HepG2 (cell line): ENCODE measurements around the gene ORMDL2. TPM values are rescaled to one million over a fixed set of nuclear protein-coding genes. Genes with fewer than 3 reads are reported as not detected.

Source experiments
- CENPX ChIP-seq: sonication (generic); formaldehyde crosslinking; IDR thresholded peaks from 2 replicates; pipeline ENCODE4 v1.9.0; 2021; ENCODE audit warnings: mild to moderate bottlenecking, missing genetic modification reagents, moderate library complexity
- FOXK2 ChIP-seq: fragments of 450-650 bp; IDR thresholded peaks from 2 replicates; pipeline ENCODE4 v1.6.1; 2016
- HDAC1 ChIP-seq: sonication (generic); formaldehyde crosslinking; IDR thresholded peaks from 2 replicates; pipeline ENCODE4 v1.5.1; 2020; ENCODE audit warnings: mild to moderate bottlenecking, missing genetic modification reagents
- ISL2 ChIP-seq: sonication (generic); formaldehyde crosslinking; IDR thresholded peaks from 2 replicates; pipeline ENCODE4 v1.5.0; 2020; ENCODE audit warnings: missing genetic modification reagents
- PHF21A ChIP-seq: sonication (generic); formaldehyde crosslinking; IDR thresholded peaks from 2 replicates; pipeline ENCODE4 v1.5.0; 2020; ENCODE audit warnings: mild to moderate bottlenecking, missing genetic modification reagents
- RBM22 ChIP-seq: fragments of 200-400 bp; formaldehyde crosslinking; optimal IDR thresholded peaks from 2 replicates; pipeline ENCODE3; 2017; ENCODE audit warnings: mild to moderate bottlenecking, low read length, moderate library complexity
- STAG1 ChIP-seq: sonication (generic); formaldehyde crosslinking; IDR thresholded peaks from 2 replicates; pipeline ENCODE4 v1.4.0; 2020; ENCODE audit warnings: missing genetic modification reagents
- TOE1 ChIP-seq: sonication (generic); formaldehyde crosslinking; IDR thresholded peaks from 2 replicates; pipeline ENCODE4 v1.4.0; 2020; ENCODE audit warnings: mild to moderate bottlenecking, missing genetic modification reagents
- ZBTB7A ChIP-seq: sonication (generic); formaldehyde crosslinking; IDR thresholded peaks from 2 replicates; pipeline ENCODE4 v1.8.0; 2022; ENCODE audit warnings: mild to moderate bottlenecking, missing genetic modification reagents
- ZNF230 ChIP-seq: sonication (generic); formaldehyde crosslinking; IDR thresholded peaks from 2 replicates; pipeline ENCODE4 v1.4.0; 2020; ENCODE audit warnings: mild to moderate bottlenecking, missing genetic modification reagents
- ZNF282 ChIP-seq: fragments of 450-650 bp; IDR thresholded peaks from 2 replicates; pipeline ENCODE4 v1.6.1; 2018; ENCODE audit not compliant: partially characterized antibody
- ZNF337 ChIP-seq: sonication (generic); formaldehyde crosslinking; IDR thresholded peaks from 2 replicates; pipeline ENCODE4 v1.5.1; 2020; ENCODE audit warnings: missing genetic modification reagents, low read depth, mild to moderate bottlenecking, borderline replicate concordance
- ZNF350 ChIP-seq: sonication (generic); formaldehyde crosslinking; IDR thresholded peaks from 2 replicates; pipeline ENCODE4 v1.4.0; 2020; ENCODE audit warnings: mild to moderate bottlenecking, low read depth, missing genetic modification reagents, borderline replicate concordance
- ZNF431 ChIP-seq: sonication (generic); formaldehyde crosslinking; IDR thresholded peaks from 2 replicates; pipeline ENCODE4 v1.9.0; 2022; ENCODE audit warnings: missing genetic modification reagents, low read depth, mild to moderate bottlenecking, borderline replicate concordance
- ZNF605 ChIP-seq: sonication (generic); formaldehyde crosslinking; IDR thresholded peaks from 2 replicates; pipeline ENCODE4 v1.8.0; 2022; ENCODE audit warnings: mild to moderate bottlenecking, missing genetic modification reagents
- ZNF660 ChIP-seq: sonication (generic); formaldehyde crosslinking; IDR thresholded peaks from 2 replicates; pipeline ENCODE4 v1.5.1; 2020; ENCODE audit warnings: mild to moderate bottlenecking, low read depth, missing genetic modification reagents, borderline replicate concordance
- ZSCAN25 ChIP-seq: sonication (generic); formaldehyde crosslinking; IDR thresholded peaks from 2 replicates; pipeline ENCODE4 v1.8.0; 2022; ENCODE audit warnings: mild to moderate bottlenecking, missing genetic modification reagents
- polyA plus RNA-seq, 8 experiments: library from polyadenylated mRNA; depleted of rRNA in 3 of 8; stranded (reverse) in 7 of 8; unstranded in 1 of 8; fragments of >200 nt; fragmentation: Illumina TruSeq in 4 of 8; extraction: Trizol in 4 of 8; gene quantifications; 2 replicates each; pipeline versions ENCODE4 v1.2.1 to v1.2.3, GENCODE V29; 2011 to 2016; ENCODE audit warnings: low read depth in 4 of 8, missing spikeins in 1 of 8, mixed read lengths in 1 of 8; ENCODE audit not compliant: insufficient read depth in 1 of 8
- total RNA-seq, 5 experiments: library from RNA; depleted of rRNA; stranded (reverse); fragments of >200 nt; fragmentation: Illumina TruSeq; extraction: Trizol; gene quantifications; 2 replicates each; pipeline ENCODE4 v1.2.3, GENCODE V29; 2016; ENCODE audit warnings: low read depth in 1 of 5
- TF ChIP-seq, protein P1 (sequence below): sonication (generic); formaldehyde crosslinking; IDR thresholded peaks from 2 replicates; pipeline ENCODE4 v1.4.0; 2020; ENCODE audit warnings: missing genetic modification reagents
- TF ChIP-seq, protein P2 (sequence below): sonication (generic); formaldehyde crosslinking; IDR thresholded peaks from 2 replicates; pipeline ENCODE4 v1.9.0; 2021; ENCODE audit warnings: missing genetic modification reagents, borderline replicate concordance
- TF ChIP-seq, protein P3 (sequence below): sonication (generic); formaldehyde crosslinking; IDR thresholded peaks from 2 replicates; pipeline ENCODE4 v1.8.1; 2023; ENCODE audit warnings: missing genetic modification reagents, inconsistent platforms, borderline replicate concordance
- TF ChIP-seq, protein P4 (sequence below): sonication (generic); formaldehyde crosslinking; IDR thresholded peaks from 2 replicates; pipeline ENCODE4 v1.4.0; 2020; ENCODE audit warnings: missing genetic modification reagents, borderline replicate concordance

The ORMDL2 gene
- total and polyA plus RNA-seq, 2 of the 13 experiments (the other 11 are each of a cell fraction or from before 2014, with no cell fraction given), result 24.0 to 28.6 TPM

DNA sequence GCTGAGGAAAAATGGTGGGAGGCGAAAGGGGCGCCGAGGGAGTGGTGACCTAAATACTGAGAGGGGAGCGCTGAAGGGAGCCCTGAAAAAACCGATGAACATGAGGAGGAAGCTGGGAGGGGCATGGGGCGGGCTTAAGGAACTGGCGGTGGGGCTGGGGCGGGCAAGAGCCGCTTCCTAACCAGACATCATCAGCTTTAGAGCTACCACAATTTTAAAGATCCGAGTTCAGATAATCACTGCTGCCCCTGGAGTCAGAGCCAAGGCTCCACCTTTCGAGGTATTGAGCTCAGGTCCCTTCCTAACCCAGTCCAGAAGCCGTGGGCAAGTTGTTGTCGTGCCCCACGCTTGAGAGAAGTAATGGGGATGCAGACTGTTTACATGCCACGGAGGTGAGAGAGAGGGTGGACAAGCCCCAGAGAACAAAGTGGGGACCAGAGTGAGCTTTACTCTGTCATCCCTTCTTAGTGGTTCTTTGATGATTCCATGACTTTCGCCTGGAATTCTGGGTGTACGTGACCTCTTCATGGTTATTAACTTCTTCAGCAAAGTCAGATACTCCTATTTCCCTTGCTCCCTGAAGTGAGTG, 393 bp downstream of the ORMDL2 start (continued):
- TF ChIP-seq TOE1 (no peak), PHF21A (CRISPR knock-in tag) (peak; percentile 14; the same call in 1 of the 2 replicates), ISL2 (CRISPR knock-in tag) (no peak), ZNF660 (CRISPR knock-in tag) (no peak), FOXK2 (no peak), ZNF282 (no peak), STAG1 (no peak), ZBTB7A (CRISPR knock-in tag) (no peak), ZSCAN25 (CRISPR knock-in tag) (no peak), RBM22 (peak; percentile 80), ZNF337 (CRISPR knock-in tag) (peak; percentile 58; the same call in 1 of the 2 replicates), ZNF350 (CRISPR knock-in tag) (no peak), ZNF431 (CRISPR knock-in tag) (0 out of 2 replicates have a peak, but pooled peaks have one; percentile 7), CENPX (no peak), ZNF605 (CRISPR knock-in tag) (no peak), ZNF230 (CRISPR knock-in tag) (no peak), HDAC1 (CRISPR knock-in tag) (peak; percentile 11)
- TF ChIP-seq, protein P1, sequence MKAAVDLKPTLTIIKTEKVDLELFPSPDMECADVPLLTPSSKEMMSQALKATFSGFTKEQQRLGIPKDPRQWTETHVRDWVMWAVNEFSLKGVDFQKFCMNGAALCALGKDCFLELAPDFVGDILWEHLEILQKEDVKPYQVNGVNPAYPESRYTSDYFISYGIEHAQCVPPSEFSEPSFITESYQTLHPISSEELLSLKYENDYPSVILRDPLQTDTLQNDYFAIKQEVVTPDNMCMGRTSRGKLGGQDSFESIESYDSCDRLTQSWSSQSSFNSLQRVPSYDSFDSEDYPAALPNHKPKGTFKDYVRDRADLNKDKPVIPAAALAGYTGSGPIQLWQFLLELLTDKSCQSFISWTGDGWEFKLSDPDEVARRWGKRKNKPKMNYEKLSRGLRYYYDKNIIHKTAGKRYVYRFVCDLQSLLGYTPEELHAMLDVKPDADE (CRISPR knock-in tag), result no peak
- TF ChIP-seq, protein P2, sequence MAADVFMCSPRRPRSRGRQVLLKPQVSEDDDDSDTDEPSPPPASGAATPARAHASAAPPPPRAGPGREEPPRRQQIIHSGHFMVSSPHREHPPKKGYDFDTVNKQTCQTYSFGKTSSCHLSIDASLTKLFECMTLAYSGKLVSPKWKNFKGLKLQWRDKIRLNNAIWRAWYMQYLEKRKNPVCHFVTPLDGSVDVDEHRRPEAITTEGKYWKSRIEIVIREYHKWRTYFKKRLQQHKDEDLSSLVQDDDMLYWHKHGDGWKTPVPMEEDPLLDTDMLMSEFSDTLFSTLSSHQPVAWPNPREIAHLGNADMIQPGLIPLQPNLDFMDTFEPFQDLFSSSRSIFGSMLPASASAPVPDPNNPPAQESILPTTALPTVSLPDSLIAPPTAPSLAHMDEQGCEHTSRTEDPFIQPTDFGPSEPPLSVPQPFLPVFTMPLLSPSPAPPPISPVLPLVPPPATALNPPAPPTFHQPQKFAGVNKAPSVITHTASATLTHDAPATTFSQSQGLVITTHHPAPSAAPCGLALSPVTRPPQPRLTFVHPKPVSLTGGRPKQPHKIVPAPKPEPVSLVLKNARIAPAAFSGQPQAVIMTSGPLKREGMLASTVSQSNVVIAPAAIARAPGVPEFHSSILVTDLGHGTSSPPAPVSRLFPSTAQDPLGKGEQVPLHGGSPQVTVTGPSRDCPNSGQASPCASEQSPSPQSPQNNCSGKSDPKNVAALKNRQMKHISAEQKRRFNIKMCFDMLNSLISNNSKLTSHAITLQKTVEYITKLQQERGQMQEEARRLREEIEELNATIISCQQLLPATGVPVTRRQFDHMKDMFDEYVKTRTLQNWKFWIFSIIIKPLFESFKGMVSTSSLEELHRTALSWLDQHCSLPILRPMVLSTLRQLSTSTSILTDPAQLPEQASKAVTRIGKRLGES (CRISPR knock-in tag), result no peak
- TF ChIP-seq, protein P3, sequence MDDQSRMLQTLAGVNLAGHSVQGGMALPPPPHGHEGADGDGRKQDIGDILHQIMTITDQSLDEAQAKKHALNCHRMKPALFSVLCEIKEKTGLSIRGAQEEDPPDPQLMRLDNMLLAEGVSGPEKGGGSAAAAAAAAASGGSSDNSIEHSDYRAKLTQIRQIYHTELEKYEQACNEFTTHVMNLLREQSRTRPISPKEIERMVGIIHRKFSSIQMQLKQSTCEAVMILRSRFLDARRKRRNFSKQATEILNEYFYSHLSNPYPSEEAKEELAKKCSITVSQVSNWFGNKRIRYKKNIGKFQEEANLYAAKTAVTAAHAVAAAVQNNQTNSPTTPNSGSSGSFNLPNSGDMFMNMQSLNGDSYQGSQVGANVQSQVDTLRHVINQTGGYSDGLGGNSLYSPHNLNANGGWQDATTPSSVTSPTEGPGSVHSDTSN (CRISPR knock-in tag), result no peak
- TF ChIP-seq, protein P4, sequence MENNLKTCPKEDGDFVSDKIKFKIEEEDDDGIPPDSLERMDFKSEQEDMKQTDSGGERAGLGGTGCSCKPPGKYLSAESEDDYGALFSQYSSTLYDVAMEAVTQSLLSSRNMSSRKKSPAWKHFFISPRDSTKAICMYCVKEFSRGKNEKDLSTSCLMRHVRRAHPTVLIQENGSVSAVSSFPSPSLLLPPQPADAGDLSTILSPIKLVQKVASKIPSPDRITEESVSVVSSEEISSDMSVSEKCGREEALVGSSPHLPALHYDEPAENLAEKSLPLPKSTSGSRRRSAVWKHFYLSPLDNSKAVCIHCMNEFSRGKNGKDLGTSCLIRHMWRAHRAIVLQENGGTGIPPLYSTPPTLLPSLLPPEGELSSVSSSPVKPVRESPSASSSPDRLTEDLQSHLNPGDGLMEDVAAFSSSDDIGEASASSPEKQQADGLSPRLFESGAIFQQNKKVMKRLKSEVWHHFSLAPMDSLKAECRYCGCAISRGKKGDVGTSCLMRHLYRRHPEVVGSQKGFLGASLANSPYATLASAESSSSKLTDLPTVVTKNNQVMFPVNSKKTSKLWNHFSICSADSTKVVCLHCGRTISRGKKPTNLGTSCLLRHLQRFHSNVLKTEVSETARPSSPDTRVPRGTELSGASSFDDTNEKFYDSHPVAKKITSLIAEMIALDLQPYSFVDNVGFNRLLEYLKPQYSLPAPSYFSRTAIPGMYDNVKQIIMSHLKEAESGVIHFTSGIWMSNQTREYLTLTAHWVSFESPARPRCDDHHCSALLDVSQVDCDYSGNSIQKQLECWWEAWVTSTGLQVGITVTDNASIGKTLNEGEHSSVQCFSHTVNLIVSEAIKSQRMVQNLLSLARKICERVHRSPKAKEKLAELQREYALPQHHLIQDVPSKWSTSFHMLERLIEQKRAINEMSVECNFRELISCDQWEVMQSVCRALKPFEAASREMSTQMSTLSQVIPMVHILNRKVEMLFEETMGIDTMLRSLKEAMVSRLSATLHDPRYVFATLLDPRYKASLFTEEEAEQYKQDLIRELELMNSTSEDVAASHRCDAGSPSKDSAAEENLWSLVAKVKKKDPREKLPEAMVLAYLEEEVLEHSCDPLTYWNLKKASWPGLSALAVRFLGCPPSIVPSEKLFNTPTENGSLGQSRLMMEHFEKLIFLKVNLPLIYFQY, result no peak
